ENCODE data around the gene OPA1. TPM values are rescaled to one million over a fixed set of nuclear protein-coding genes. Genes with fewer than 3 reads are reported as not detected.

OPA1 gene
- total RNA-seq, 2 donors from 2014 or later = 20.8 to 45.8 TPM

GRCh38 chr3:193722566-193722965 lies 129.6 kb downstream of the OPA1 start:
- TF ChIP-seq POLR2A (IDR thresholded peaks at IDR 0.05) = no peak
- no peak for TF ChIP-seq CTCF (IDR thresholded peaks at IDR 0.05)
- Histone ChIP-seq H3K4me3 (no peak overlapping the region), H3K27ac (no peak overlapping the region), H3K27me3 (no peaks in the 10 kb centered on the region), H3K9me3 (no peaks in the 10 kb centered on the region), H3K36me3 (replicated peaks in 1 of 2; ENCODE audit: insufficient read depth in 1 of 2, low read depth in 2 of 2) (no peaks in the 10 kb centered on the region), H3K4me1 (no peaks in the 10 kb centered on the region)
- no peak for ATAC-seq
- WGBS, 2 donors = 90 to 93% methylated on average over 3 of the region's 3 CpGs
- intact Hi-C loops (cut with DNase I) = no loop called here
- no peak for DNase-seq

GRCh38 chr3:193727089-193727488 lies 134.1 kb downstream of the OPA1 start:
- ATAC-seq = no peak

GRCh38 chr3:193728429-193729087 lies 135.6 kb downstream of the OPA1 start:
- Histone ChIP-seq H3K27me3 (no peaks in the 10 kb centered on the region), H3K9me3 (no peaks in the 10 kb centered on the region), H3K27ac (no peak overlapping the region), H3K4me1 (no peaks in the 10 kb centered on the region), H3K4me3 (no peak overlapping the region), H3K36me3 (replicated peaks in 1 of 2; ENCODE audit: insufficient read depth in 1 of 2, low read depth in 2 of 2) (no peaks in the 10 kb centered on the region)
- no peak for ATAC-seq
- 85 to 92% methylated on average over 7 of the region's 7 CpGs for WGBS, 2 donors
- TF ChIP-seq CTCF (IDR thresholded peaks at IDR 0.05) (no peak), POLR2A (IDR thresholded peaks at IDR 0.05) (no peak)
- intact Hi-C loops (cut with DNase I) = no loop called here
- no peak for DNase-seq

More at GRCh38 chr3:193727089-193727488, 134.1 kb downstream of the OPA1 start:
- Histone ChIP-seq H3K36me3 (replicated peaks in 1 of 2; ENCODE audit: insufficient read depth in 1 of 2, low read depth in 2 of 2) (no peaks in the 10 kb centered on the region), H3K27me3 (no peaks in the 10 kb centered on the region), H3K4me1 (no peaks in the 10 kb centered on the region), H3K9me3 (no peaks in the 10 kb centered on the region), H3K4me3 (no peak overlapping the region), H3K27ac (no peak overlapping the region)
- DNase-seq = no peak
- intact Hi-C loops (cut with DNase I) = no loop called here
- 60 to 65% methylated on average over 5 to 6 of the region's 6 CpGs for WGBS, 2 donors
- TF ChIP-seq CTCF (IDR thresholded peaks at IDR 0.05) (no peak), POLR2A (IDR thresholded peaks at IDR 0.05) (no peak)

GRCh38 chr3:193729088-193729465 lies 136.1 kb downstream of the OPA1 start:
- no peak for ATAC-seq
- intact Hi-C loops (cut with DNase I) = no loop called here

More at GRCh38 chr3:193729088-193729465, 136.1 kb downstream of the OPA1 start:
- TF ChIP-seq CTCF (IDR thresholded peaks at IDR 0.05) (no peak), POLR2A (IDR thresholded peaks at IDR 0.05) (no peak)
- Histone ChIP-seq H3K9me3 (no peaks in the 10 kb centered on the region), H3K4me3 (no peak overlapping the region), H3K27me3 (no peaks in the 10 kb centered on the region), H3K36me3 (replicated peaks in 1 of 2; ENCODE audit: insufficient read depth in 1 of 2, low read depth in 2 of 2) (no peaks in the 10 kb centered on the region), H3K4me1 (no peaks in the 10 kb centered on the region), H3K27ac (no peak overlapping the region)
- DNase-seq = no peak
- 74 to 77% methylated on average over 6 of the region's 6 CpGs for WGBS, 2 donors
